Measurements from ENCODE around the gene DENND4B.

DENND4B gene

DNA sequence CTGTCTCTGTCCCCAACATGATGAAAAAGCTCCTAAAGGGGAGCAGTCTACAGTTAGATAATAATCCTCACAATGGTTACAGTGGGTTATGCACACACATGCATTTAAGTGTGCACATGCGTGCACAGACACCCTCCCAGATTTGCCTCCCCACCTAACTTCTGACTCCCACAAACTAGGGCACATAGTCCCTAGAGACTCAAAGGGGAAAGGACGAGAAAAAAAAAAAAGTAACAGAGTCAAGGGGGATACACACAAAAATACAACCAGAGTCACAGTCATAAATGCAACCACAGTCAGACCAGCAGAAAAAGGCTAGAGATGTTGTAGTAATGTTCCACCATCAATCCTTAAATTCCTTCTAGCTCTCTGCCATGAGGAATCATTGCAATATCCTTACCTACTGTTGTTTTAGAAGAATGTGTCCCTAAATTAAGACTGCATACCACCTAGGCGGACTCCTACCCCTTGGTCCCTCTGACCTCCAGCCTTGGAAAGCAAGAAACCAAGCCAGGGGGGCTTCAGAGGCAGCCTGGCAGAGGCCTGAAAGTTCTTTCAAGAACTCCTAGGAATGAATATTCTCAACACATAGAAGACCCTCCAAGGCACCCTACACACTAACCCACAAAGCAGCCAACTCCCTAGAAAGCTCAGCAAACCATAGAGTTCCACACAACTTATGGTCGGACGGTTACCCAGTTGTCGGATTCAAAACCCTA is 10.6 kb upstream of the DENND4B start:
- H3K9me2 ChIP-seq (replicated peaks; ENCODE audit: control insufficient read depth, low read length), result no peaks in the 10 kb centered on the region
- H3K79me2 ChIP-seq (ENCODE audit: control insufficient read depth, low read length), result peaks cover 68% of the 10 kb centered on the region
- H3K4me3 ChIP-seq (ENCODE audit: low read length), result peak overlapping the region; percentile 95
- H4K20me1 ChIP-seq (ENCODE audit: control insufficient read depth, insufficient read depth, low read depth, low read length), result peaks cover 19% of the 10 kb centered on the region; the same call in 1 of the 2 replicates
- peaks cover 52% of the 10 kb centered on the region for H3K4me1 ChIP-seq (ENCODE audit: control insufficient read depth, low read length)
- peak overlapping the region; percentile 93 for H3K4me2 ChIP-seq (ENCODE audit: low read length)
- H3K27me3 ChIP-seq (ENCODE audit: control insufficient read depth, low read length), result no peaks in the 10 kb centered on the region
- peak overlapping the region; percentile 83 for H3K27ac ChIP-seq (ENCODE audit: low read depth, low read length)
- H3F3A ChIP-seq (ENCODE audit: control insufficient read depth, insufficient read depth), result peaks cover 3% of the 10 kb centered on the region; the same call in 1 of the 2 replicates
- H3K9me3 ChIP-seq (ENCODE audit: control insufficient read depth, insufficient read depth, low read length), result no peaks in the 10 kb centered on the region
- peaks cover 80% of the 10 kb centered on the region for H3K36me3 ChIP-seq (ENCODE audit: control insufficient read depth, low read length)
- TF ChIP-seq, protein P1, sequence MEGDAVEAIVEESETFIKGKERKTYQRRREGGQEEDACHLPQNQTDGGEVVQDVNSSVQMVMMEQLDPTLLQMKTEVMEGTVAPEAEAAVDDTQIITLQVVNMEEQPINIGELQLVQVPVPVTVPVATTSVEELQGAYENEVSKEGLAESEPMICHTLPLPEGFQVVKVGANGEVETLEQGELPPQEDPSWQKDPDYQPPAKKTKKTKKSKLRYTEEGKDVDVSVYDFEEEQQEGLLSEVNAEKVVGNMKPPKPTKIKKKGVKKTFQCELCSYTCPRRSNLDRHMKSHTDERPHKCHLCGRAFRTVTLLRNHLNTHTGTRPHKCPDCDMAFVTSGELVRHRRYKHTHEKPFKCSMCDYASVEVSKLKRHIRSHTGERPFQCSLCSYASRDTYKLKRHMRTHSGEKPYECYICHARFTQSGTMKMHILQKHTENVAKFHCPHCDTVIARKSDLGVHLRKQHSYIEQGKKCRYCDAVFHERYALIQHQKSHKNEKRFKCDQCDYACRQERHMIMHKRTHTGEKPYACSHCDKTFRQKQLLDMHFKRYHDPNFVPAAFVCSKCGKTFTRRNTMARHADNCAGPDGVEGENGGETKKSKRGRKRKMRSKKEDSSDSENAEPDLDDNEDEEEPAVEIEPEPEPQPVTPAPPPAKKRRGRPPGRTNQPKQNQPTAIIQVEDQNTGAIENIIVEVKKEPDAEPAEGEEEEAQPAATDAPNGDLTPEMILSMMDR (IDR thresholded peaks at IDR 0.05; ENCODE audit: low read depth, low read length, poor library complexity, severe bottlenecking), result no peak
- no peak for TF ChIP-seq EZH2phosphoT487 (IDR thresholded peaks at IDR 0.05; ENCODE audit: borderline replicate concordance, low read length)

DNA sequence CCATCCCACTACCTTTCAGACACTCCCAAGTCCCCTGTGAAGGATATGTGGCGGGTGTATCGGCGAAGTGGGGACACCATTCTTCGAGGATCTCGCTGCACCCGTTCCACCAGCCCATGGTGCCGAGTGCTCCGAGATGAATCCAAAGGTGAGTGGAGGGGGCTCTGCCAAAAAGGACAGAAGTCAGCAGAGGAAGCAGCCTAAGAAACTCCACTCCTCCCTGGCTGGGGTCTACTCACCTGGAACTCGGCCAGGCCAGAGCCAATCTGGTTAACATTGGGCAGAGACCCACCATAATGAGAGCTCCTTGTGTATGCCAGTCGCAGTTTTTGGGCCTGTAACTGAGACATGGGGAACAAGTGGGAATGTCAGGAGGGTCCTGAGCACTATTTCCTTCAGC is 8.3 kb upstream of the DENND4B start:
- H3K27ac ChIP-seq (ENCODE audit: low read depth, low read length), result no peak overlapping the region
- no peaks in the 10 kb centered on the region for H3K27me3 ChIP-seq (ENCODE audit: control insufficient read depth, low read length)
- no peaks in the 10 kb centered on the region for H3K9me3 ChIP-seq (ENCODE audit: control insufficient read depth, insufficient read depth, low read length)
- H3K9me2 ChIP-seq (replicated peaks; ENCODE audit: control insufficient read depth, low read length), result no peaks in the 10 kb centered on the region
- peaks cover 19% of the 10 kb centered on the region; the same call in 1 of the 2 replicates for H4K20me1 ChIP-seq (ENCODE audit: control insufficient read depth, insufficient read depth, low read depth, low read length)
- H3F3A ChIP-seq (ENCODE audit: control insufficient read depth, insufficient read depth), result peaks cover 3% of the 10 kb centered on the region
- H3K4me1 ChIP-seq (ENCODE audit: control insufficient read depth, low read length), result peaks cover 49% of the 10 kb centered on the region
- peaks cover 82% of the 10 kb centered on the region for H3K36me3 ChIP-seq (ENCODE audit: control insufficient read depth, low read length)
- TF ChIP-seq, protein P1 (IDR thresholded peaks at IDR 0.05; ENCODE audit: low read depth, low read length, poor library complexity, severe bottlenecking), result no peak
- TF ChIP-seq EZH2phosphoT487 (IDR thresholded peaks at IDR 0.05; ENCODE audit: borderline replicate concordance, low read length), result no peak
- peaks cover 67% of the 10 kb centered on the region for H3K79me2 ChIP-seq (ENCODE audit: control insufficient read depth, low read length)
- no peak overlapping the region for H3K4me2 ChIP-seq (ENCODE audit: low read length)
- no peak overlapping the region for H3K4me3 ChIP-seq (ENCODE audit: low read length)

DNA sequence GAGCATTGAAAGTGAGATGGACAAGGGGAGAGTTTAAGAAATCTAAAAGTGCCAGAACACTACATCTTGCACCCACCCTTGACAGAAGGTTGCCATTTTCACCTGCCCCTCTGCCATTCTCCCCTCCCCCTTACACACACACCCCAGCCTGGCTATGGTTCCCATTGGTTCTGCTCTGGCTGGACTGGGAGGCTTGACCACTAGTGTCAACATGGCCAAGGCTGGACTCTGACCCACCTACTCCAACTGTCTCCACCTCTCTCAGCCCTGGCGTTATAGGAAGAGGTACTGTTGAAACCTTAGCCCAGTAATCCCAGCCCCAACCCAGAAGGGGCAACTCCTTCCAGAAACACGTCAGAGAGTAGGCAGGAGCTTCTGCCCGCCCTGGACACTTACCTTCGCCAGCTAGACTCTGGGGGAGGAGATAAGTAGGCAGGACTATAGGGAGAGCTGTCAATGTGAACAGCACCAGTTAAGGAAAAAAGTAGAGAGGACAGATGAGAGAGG is 7.4 kb upstream of the DENND4B start:
- H4K20me1 ChIP-seq (ENCODE audit: control insufficient read depth, insufficient read depth, low read depth, low read length), result peaks cover 19% of the 10 kb centered on the region; the same call in 1 of the 2 replicates
- H3K9me2 ChIP-seq (replicated peaks; ENCODE audit: control insufficient read depth, low read length), result no peaks in the 10 kb centered on the region
- no peak overlapping the region for H3K27ac ChIP-seq (ENCODE audit: low read depth, low read length)
- H3K36me3 ChIP-seq (ENCODE audit: control insufficient read depth, low read length), result peaks cover 82% of the 10 kb centered on the region
- no peaks in the 10 kb centered on the region for H3K27me3 ChIP-seq (ENCODE audit: control insufficient read depth, low read length)
- H3F3A ChIP-seq (ENCODE audit: control insufficient read depth, insufficient read depth), result peaks cover 4% of the 10 kb centered on the region
- H3K4me1 ChIP-seq (ENCODE audit: control insufficient read depth, low read length), result peaks cover 49% of the 10 kb centered on the region
- TF ChIP-seq, protein P1 (IDR thresholded peaks at IDR 0.05; ENCODE audit: low read depth, low read length, poor library complexity, severe bottlenecking), result no peak
- TF ChIP-seq EZH2phosphoT487 (IDR thresholded peaks at IDR 0.05; ENCODE audit: borderline replicate concordance, low read length), result no peak
- peaks cover 67% of the 10 kb centered on the region for H3K79me2 ChIP-seq (ENCODE audit: control insufficient read depth, low read length)
- no peak overlapping the region for H3K4me2 ChIP-seq (ENCODE audit: low read length)
- no peaks in the 10 kb centered on the region for H3K9me3 ChIP-seq (ENCODE audit: control insufficient read depth, insufficient read depth, low read length)
- H3K4me3 ChIP-seq (ENCODE audit: low read length), result no peak overlapping the region

Data from DOHH2 (cell line).